SK-N-SH (cell line): ENCODE data around the gene AADACL4.

Experiments used
- CTCF ChIP-seq: fragments of 200-600 bp; sonication (generic); IDR thresholded peaks from 2 replicates; pipeline ENCODE4 v1.6.1; 2017; ENCODE audit warnings: antibody characterized with exemption, mild to moderate bottlenecking, moderate library complexity
- EP300 ChIP-seq, 2 experiments: IDR thresholded peaks; 2 replicates each; pipeline versions ENCODE4 v1.4.0 to v1.6.1; 2012; ENCODE audit warnings: borderline replicate concordance in 1 of 2, low read depth in 1 of 2, low read length in 1 of 2
- FOSL2 ChIP-seq: IDR thresholded peaks from 2 replicates; pipeline ENCODE4 v1.4.0; 2012; ENCODE audit warnings: low read depth, mild to moderate bottlenecking, moderate library complexity, borderline replicate concordance
- MAX ChIP-seq: IDR thresholded peaks from 2 replicates; pipeline ENCODE4 v1.4.0; 2012; ENCODE audit warnings: low read depth
- NRF1 ChIP-seq: IDR thresholded peaks from 2 replicates; pipeline ENCODE4 v1.6.1; 2012; ENCODE audit warnings: low read depth, mild to moderate bottlenecking, low read length
- RAD21 ChIP-seq: IDR thresholded peaks from 2 replicates; pipeline ENCODE4 v1.6.1; 2012; ENCODE audit warnings: mild to moderate bottlenecking, low read length
- REST ChIP-seq: IDR thresholded peaks from 2 replicates; pipeline ENCODE4 v1.6.1; 2012; ENCODE audit warnings: mild to moderate bottlenecking, low read depth, low read length, moderate library complexity
- RFX5 ChIP-seq: IDR thresholded peaks from 2 replicates; pipeline ENCODE4 v1.6.1; 2012; ENCODE audit warnings: mild to moderate bottlenecking, improper control_type of control experiment, low read length
- TAF1 ChIP-seq: IDR thresholded peaks from 2 replicates; pipeline ENCODE4 v1.6.1; 2012; ENCODE audit warnings: low read depth, mild to moderate bottlenecking, low read length, moderate library complexity, borderline replicate concordance
- USF2 ChIP-seq: fragments of 150-350 bp; IDR thresholded peaks from 2 replicates; pipeline ENCODE4 v1.6.1; 2017; ENCODE audit warnings: antibody characterized with exemption, low read length, low read depth, borderline replicate concordance

GRCh38 chr1:12613180-12613579 is 30.7 kb upstream of the AADACL4 start:
- no peak for TF ChIP-seq CTCF
- no peak for TF ChIP-seq EP300 (IDR thresholded peaks at IDR 0.05; ENCODE audit: borderline replicate concordance in 1 of 2, low read depth in 1 of 2, low read length in 1 of 2)
- TF ChIP-seq REST, result no peak
- no peak for TF ChIP-seq FOSL2
- TF ChIP-seq USF2, result no peak
- no peak for TF ChIP-seq RFX5
- no peak for TF ChIP-seq TAF1
- TF ChIP-seq NRF1, result no peak
- no peak for TF ChIP-seq RAD21
- no peak for TF ChIP-seq MAX
